AG08396 (cell line): ENCODE results near the gene POU2F1.
A peak's percentile ranks its signal among the peaks of the same experiment; 100 is the strongest.

Experiments
- DNase-seq: peaks from one replicate; pipeline ENCODE4 v3.0.0; 2012; ENCODE audit warnings: low spot score, mixed read lengths

POU2F1 gene

GRCh38 chr1:167442854-167443565 lies 222.3 kb downstream of the POU2F1 start:
- DNase-seq = no peak

GRCh38 chr1:167443757-167444156 lies 223.1 kb downstream of the POU2F1 start:
- no peak for DNase-seq

- DNase-seq = no peak
These were observed 226.3 kb downstream of the POU2F1 start for GRCh38 chr1:167446966-167447365.

DNA sequence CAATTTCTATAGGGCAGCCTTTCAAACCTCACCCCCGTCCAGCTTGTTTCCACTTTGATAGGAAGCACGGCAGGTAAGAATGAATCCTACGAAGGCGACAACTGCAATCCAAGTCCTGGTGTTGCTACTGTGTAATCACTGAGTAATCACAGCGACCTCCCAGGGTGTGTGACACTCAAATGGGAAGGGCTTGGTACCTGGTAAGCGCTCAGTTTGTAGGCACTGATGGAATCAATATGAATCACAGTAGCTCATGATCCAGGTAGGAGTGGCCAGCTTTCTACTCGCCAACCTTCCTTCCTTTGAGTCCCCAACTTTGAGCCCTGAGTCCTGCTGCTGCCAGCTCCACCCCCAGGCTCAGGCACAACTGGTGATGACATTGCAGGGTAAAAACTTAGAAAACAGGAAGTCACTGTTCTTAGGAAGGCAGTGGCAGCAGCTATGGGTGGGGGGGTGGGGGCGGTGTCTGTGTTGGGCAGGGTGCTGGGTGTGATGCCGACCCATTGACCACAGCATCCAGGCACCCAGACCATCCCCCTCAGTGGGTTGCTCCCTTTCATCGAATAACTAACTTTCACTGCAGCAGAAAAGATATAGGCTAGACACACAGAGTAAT lies 226.9 kb downstream of the POU2F1 start:
- no peak for DNase-seq

DNA sequence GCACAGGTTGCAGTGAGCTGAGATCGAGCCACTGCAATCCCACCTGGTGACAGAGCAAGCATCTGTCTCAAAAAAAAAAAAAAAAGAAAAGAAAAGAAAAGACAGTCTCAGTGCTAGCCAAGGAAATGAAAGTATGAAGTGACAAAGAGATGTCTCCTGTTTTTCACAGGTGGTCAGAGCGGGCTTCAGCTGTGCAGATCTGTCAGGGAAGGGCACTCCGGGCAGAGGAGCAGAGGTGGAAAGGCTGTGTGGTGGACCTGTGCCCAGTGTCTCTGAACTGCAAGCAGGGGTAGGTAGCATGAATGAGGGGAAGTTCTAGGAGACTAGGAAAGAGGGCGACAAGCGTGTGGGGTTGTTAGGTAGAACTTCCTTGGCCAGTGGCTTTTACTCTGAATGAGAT lies 230.2 kb downstream of the POU2F1 start:
- no peak for DNase-seq

GRCh38 chr1:167452483-167452882 lies 231.8 kb downstream of the POU2F1 start:
- no peak for DNase-seq

DNA sequence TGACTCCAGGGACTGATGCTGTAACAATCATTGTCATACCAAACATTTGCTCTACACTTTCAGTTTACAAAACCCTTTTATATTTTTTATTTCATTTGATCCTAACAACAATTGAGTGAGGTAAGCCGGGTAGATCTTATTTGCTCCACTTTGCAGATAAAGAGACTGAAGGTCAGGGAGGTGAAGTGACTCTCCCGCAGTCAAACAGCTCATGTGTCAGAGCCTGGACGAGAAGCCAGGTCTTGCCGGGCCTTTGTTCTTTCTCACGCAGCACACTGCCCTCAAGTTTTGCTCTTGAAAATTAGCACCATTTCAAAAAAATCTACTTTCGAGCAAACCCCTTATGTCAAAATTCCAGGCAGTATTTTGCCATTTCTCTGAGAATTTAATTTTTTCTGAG lies 232.4 kb downstream of the POU2F1 start:
- DNase-seq = no peak

GRCh38 chr1:167454304-167454893 lies 233.7 kb downstream of the POU2F1 start:
- DNase-seq = no peak

DNA sequence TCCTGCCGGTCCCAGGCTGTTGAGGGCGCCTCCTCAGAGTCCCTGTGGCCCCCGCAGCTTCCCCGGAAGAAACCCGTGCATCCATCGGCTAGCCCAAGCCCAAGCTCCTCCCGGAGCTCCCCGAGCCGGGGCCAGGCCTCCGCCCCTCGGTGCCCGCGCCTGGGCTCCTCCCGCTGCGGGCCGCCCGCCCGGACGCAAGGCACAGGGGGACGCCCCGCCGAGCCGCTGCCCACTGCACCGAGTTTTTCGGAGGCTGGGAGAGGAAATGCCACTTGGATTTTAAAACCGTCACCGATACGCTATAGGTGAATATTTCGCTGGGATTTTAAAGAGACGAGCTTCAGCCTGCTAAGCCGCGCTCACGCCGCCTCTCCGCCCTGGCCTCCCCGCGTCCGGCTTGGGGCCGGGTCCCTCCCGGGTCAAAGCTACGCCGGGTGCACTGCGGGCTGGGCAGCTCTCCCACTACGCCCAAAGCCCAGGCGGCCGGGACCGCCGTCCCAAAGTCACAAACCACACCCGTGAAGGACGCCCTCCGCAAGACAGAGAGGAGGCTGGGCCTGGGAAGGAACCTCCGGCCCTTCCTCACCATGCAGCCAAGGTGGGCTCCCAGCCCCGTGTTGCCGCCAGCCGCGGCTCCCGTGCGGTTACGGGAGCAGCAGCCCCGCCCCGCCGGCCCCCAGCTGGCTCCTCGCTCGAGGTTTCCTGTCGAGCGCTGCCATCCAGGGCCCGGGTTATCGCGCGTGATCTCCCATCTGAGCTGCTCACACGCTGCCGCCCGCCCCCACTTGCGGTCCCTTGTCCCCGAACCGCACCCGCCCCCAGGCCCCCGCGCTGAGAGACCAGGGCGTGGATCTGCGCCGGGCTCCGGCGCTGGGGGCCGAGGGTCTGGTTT lies 234.5 kb downstream of the POU2F1 start:
- DNase-seq = peak; percentile 79

GRCh38 chr1:167455786-167456446 lies 235.2 kb downstream of the POU2F1 start:
- DNase-seq = peak; percentile 36

GRCh38 chr1:167456524-167456923 lies 235.8 kb downstream of the POU2F1 start:
- no peak for DNase-seq

GRCh38 chr1:167456926-167457325 lies 236.2 kb downstream of the POU2F1 start:
- DNase-seq = no peak

- DNase-seq = no peak
These were observed 237.4 kb downstream of the POU2F1 start for GRCh38 chr1:167457936-167458584.

- no peak for DNase-seq
These were observed 240.2 kb downstream of the POU2F1 start for GRCh38 chr1:167460836-167461235.

DNA sequence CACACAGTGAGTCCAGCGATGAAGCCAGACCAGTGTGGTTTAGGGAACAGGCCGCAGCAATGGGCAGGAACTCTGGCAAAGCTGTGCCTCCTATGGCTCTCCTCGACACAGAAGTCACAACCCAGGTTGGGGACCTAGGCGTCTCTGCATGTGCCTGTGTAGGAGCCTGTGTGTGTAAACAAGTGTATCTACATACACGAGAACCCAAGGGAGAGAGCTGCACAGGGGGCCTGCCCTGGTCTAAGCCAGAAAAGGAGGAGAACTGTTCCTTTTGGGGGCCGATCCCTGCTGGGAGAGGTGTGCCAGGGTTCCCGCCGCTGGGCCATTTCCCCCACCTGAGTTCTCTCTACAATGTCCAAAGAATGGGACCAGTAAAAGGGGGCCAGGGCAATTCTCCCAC lies 241.7 kb downstream of the POU2F1 start:
- no peak for DNase-seq

GRCh38 chr1:167463080-167463479 lies 242.4 kb downstream of the POU2F1 start:
- DNase-seq = no peak

GRCh38 chr1:167463875-167464575 lies 243.3 kb downstream of the POU2F1 start:
- DNase-seq = no peak

- DNase-seq = no peak
These were observed 244.3 kb downstream of the POU2F1 start for GRCh38 chr1:167465018-167465417.

DNA sequence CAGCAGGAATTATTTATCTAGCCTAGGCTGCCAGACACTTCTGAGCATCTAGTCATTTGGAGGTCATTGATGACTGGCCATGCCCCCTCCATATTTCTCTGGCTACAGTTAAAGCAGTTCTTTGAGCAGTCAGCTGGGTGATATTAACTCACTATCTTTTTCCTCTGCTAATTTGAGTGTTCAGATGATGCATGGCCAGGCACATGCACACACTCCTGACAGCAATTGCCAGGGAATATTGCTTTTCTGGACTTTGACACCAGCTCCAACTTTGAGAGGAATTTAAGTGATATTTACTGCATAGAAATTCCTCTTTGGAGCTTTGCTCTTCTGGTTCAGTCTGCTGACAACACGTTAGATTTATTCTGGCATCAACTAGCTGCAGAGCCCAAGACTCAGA lies 245.1 kb downstream of the POU2F1 start:
- DNase-seq = no peak

- DNase-seq = no peak
These were observed 246.5 kb downstream of the POU2F1 start for GRCh38 chr1:167467126-167467710.
